ENCODE measurements around the gene PCBP4. TPM values are rescaled to one million over a fixed set of nuclear protein-coding genes. Genes with fewer than 3 reads are reported as not detected.
A peak's percentile ranks its signal among the peaks of the same experiment; 100 is the strongest.
"Not testable (repeated sequence)": the region's sequence is repeated elsewhere in the genome, so short reads cannot be mapped to it uniquely, and the experiment has no call there.

The PCBP4 gene
- polyA plus RNA-seq, 3 donors, result 64.2 to 79.1 (median 73.4) TPM

- peak; percentile 100 for DNase-seq
These were observed 25.3 kb downstream of the PCBP4 start, which contains the start of the genes PARP3 and RRP9 for GRCh38 chr3:51941798-51942602. Gene PARP3, plus strand, starts transcription at chr3:51942363. Its CDS starts 993 bp downstream, at chr3:51943356. Gene RRP9, minus strand, starts transcription at chr3:51941904. Its CDS starts 37 bp downstream, at chr3:51941867.

GRCh38 chr3:51941463-51941797 is 25.8 kb downstream of the PCBP4 start:
- DNase-seq, result no peak

GRCh38 chr3:51940648-51941462 is 26.4 kb downstream of the PCBP4 start:
- DNase-seq, result no peak

- no peak for DNase-seq
These were observed 28.4 kb downstream of the PCBP4 start for GRCh38 chr3:51938780-51939425.

GRCh38 chr3:51937611-51938450 is 29.4 kb downstream of the PCBP4 start:
- no peak for DNase-seq

GRCh38 chr3:51937014-51937413 is 30.2 kb downstream of the PCBP4 start:
- no peak for DNase-seq

- DNase-seq, result no peak
These were observed 31.1 kb downstream of the PCBP4 start for GRCh38 chr3:51935886-51936755.

- DNase-seq, result no peak
These were observed 32.0 kb downstream of the PCBP4 start for GRCh38 chr3:51934991-51935885.

GRCh38 chr3:51934139-51934850 is 33.0 kb downstream of the PCBP4 start:
- no peak for DNase-seq

GRCh38 chr3:51933471-51934138 is 33.6 kb downstream of the PCBP4 start:
- DNase-seq, result no peak

GRCh38 chr3:51932471-51933370 is 34.5 kb downstream of the PCBP4 start:
- DNase-seq, result no peak

GRCh38 chr3:51931756-51932155 is 35.5 kb downstream of the PCBP4 start:
- no peak for DNase-seq

GRCh38 chr3:51930439-51930838 is 36.8 kb downstream of the PCBP4 start:
- DNase-seq, result no peak

GRCh38 chr3:51929420-51930003 is 37.7 kb downstream of the PCBP4 start:
- DNase-seq, result peak; percentile 9

- not testable (repeated sequence) for DNase-seq
These were observed 38.3 kb downstream of the PCBP4 start for GRCh38 chr3:51928981-51929380.

- no peak for DNase-seq
These were observed 38.8 kb downstream of the PCBP4 start for GRCh38 chr3:51928438-51928837.
